Breast epithelium (tissue), 4 donors: ENCODE results near the gene MED7. TPM values are rescaled to one million over a fixed set of nuclear protein-coding genes. Genes with fewer than 3 reads are reported as not detected.

Experiments
- DNase-seq, 2 donors: peaks; one replicate each; pipeline ENCODE4 v3.0.0-alpha.2; 2019; ENCODE audit warnings: low spot score in 2 of 2
- H3K27ac ChIP-seq, 2 donors: fragments of 200-600 bp; sonication (generic) in 1 of 2; one replicate each; pipeline ENCODE4 v1.5.1; 2016 to 2019; ENCODE audit warnings: mild to moderate bottlenecking in 1 of 2
- H3K27me3 ChIP-seq, 2 donors: fragments of 200-600 bp; sonication (generic) in 1 of 2; one replicate each; pipeline versions ENCODE4 v1.5.1 to v1.6.0; 2017 to 2019; ENCODE audit warnings: control low read depth in 1 of 2, mild to moderate bottlenecking in 1 of 2
- H3K36me3 ChIP-seq: fragments of 200-600 bp; one replicate; pipeline ENCODE4 v1.5.1; 2019
- H3K4me1 ChIP-seq, 2 donors: fragments of 200-600 bp; sonication (generic); one replicate each; pipeline ENCODE4 v1.5.1; 2016 to 2019; ENCODE audit warnings: control low read depth in 1 of 2
- H3K4me3 ChIP-seq, 3 donors: fragments of 200-600 bp; sonication (generic); 1 replicate in 2 of 3; 2 replicates in 1 of 3; pipeline ENCODE4 v1.5.1; 2016 to 2019; ENCODE audit warnings: mild to moderate bottlenecking in 3 of 3, moderate library complexity in 2 of 3
- H3K9me3 ChIP-seq, 2 donors: fragments of 200-600 bp; sonication (generic) in 1 of 2; one replicate each; pipeline ENCODE4 v1.5.1; 2016 to 2019; ENCODE audit warnings: control low read depth in 1 of 2
- CTCF ChIP-seq, 3 donors: fragments of 450-650 bp; IDR thresholded peaks; one replicate each; pipeline ENCODE4 v1.5.1; 2016 to 2017; ENCODE audit warnings: antibody characterized with exemption in 3 of 3, mild to moderate bottlenecking in 3 of 3, moderate library complexity in 3 of 3
- POLR2A ChIP-seq: fragments of 450-650 bp; IDR thresholded peaks from one replicate; pipeline ENCODE4 v1.6.1; 2016; ENCODE audit warnings: antibody characterized with exemption, mild to moderate bottlenecking, moderate library complexity
- POLR2AphosphoS5 ChIP-seq, 3 donors: sonication (generic); formaldehyde crosslinking; IDR thresholded peaks; one replicate each; pipeline ENCODE4 v1.6.1; 2017; ENCODE audit warnings: antibody characterized with exemption in 3 of 3
- intact Hi-C: fragments of 100-400 bp; cut with DNase I; formaldehyde crosslinking; loops from one replicate; pipeline ENCODE4 v1.15.1; 2023; ENCODE audit warnings: low total_unique reads
- total RNA-seq, 3 donors: library from RNA; depleted of rRNA; stranded (reverse); fragments of >200 nt; gene quantifications; one replicate each; pipeline ENCODE4 v1.1.0, GENCODE V29; 2016

MED7 gene
- total RNA-seq, 3 donors from 2014 or later, result 12.2 to 15.5 (median 14.4) TPM

DNA sequence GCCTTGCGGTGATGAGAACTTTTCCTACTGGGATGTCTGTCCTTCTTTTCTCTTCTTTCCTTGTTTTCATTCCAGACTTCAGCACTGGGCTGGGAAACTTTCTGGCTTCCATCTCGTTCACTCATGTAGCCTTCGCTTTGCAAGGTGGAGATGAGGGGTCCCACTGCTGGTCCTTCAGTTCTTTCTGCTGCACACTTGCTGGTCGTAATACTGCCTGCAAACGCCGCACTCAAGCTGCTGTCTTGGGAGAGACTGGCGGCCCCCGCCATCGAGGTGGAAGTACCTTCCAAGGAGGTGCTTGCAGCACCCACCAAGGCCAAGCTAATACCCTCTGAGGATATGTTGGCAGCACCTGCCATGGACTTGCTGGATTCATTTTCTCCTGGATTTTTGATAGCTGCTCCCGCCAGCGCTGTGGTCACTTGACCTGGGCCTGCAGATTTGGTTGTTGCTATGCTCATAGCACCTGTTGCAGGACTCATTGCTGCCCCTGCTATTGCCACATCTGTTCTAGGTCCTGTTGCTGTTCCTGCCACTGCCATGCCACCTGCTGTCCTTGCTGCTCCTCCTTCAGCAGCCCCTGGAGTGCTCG lies 20.4 kb upstream of the MED7 start:
- Histone ChIP-seq H3K4me1 (no peaks in the 10 kb centered on the region), H3K4me3 (no peak overlapping the region), H3K27me3 (peaks cover 0 to 12% of the 10 kb centered on the region in 2 donors), H3K9me3 (no peaks in the 10 kb centered on the region), H3K27ac (no peak overlapping the region), H3K36me3 (no peaks in the 10 kb centered on the region)
- intact Hi-C loops, result no loop called here
- TF ChIP-seq POLR2AphosphoS5 (IDR thresholded peaks at IDR 0.05) (no peak), CTCF (IDR thresholded peaks at IDR 0.05) (no peak), POLR2A (no peak)
- DNase-seq, result no peak

- Histone ChIP-seq H3K27ac (no peak overlapping the region), H3K27me3 (peaks cover 0 to 12% of the 10 kb centered on the region in 2 donors), H3K9me3 (no peaks in the 10 kb centered on the region), H3K36me3 (no peaks in the 10 kb centered on the region), H3K4me3 (no peak overlapping the region), H3K4me1 (no peaks in the 10 kb centered on the region)
- intact Hi-C loops, result no loop called here
- TF ChIP-seq CTCF (IDR thresholded peaks at IDR 0.05) (no peak), POLR2A (no peak), POLR2AphosphoS5 (IDR thresholded peaks at IDR 0.05) (no peak)
- DNase-seq, result no peak
Observed at GRCh38 chr5:157161996-157162395, 19.3 kb upstream of the MED7 start.

GRCh38 chr5:157160001-157160400 lies 17.3 kb upstream of the MED7 start:
- Histone ChIP-seq H3K27ac (no peak overlapping the region), H3K4me3 (no peak overlapping the region), H3K4me1 (no peaks in the 10 kb centered on the region), H3K9me3 (no peaks in the 10 kb centered on the region), H3K36me3 (no peaks in the 10 kb centered on the region), H3K27me3 (peaks cover 0 to 6% of the 10 kb centered on the region in 2 donors)
- TF ChIP-seq POLR2A (no peak), CTCF (IDR thresholded peaks at IDR 0.05) (no peak), POLR2AphosphoS5 (IDR thresholded peaks at IDR 0.05) (no peak)
- DNase-seq, result no peak
- intact Hi-C loops, result no loop called here

DNA sequence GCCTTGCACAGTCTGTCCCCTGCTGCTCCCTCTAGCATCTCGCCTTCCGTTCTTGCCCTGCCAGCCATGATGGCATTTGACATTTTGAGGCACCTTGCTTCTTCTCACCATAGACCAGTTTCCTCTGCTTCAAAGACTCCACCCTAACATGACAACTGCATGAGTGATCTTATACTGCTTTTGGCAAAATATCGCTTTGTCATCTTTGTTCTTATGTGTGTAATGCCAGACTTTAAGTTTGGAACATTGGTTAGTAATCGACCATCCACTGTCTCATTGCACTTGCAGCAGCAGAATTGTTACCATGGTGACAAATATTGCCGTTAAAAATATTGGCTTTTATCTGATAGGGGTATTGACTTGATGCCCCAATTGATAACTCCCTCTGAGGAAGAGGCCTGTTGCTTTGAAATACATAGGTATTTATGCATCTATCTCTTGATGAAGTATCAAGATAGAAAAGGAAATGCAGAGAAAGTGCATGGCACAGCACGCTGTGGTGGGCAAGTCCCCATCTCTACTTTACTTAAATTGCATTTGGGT lies 16.6 kb upstream of the MED7 start:
- intact Hi-C loops, result no loop called here
- TF ChIP-seq POLR2AphosphoS5 (IDR thresholded peaks at IDR 0.05) (no peak), CTCF (IDR thresholded peaks at IDR 0.05) (no peak), POLR2A (no peak)
- Histone ChIP-seq H3K27me3 (peaks cover 0 to 6% of the 10 kb centered on the region in 2 donors), H3K27ac (no peak overlapping the region), H3K36me3 (no peaks in the 10 kb centered on the region), H3K4me3 (no peak overlapping the region), H3K4me1 (no peaks in the 10 kb centered on the region), H3K9me3 (no peaks in the 10 kb centered on the region)
- DNase-seq, result no peak

- intact Hi-C loops, result no loop called here
- Histone ChIP-seq H3K36me3 (no peaks in the 10 kb centered on the region), H3K27me3 (peaks cover 0 to 4% of the 10 kb centered on the region in 2 donors), H3K27ac (no peak overlapping the region), H3K9me3 (no peaks in the 10 kb centered on the region), H3K4me3 (no peak overlapping the region), H3K4me1 (no peaks in the 10 kb centered on the region)
- no peak for DNase-seq
- no peak for TF ChIP-seq POLR2AphosphoS5 (IDR thresholded peaks at IDR 0.05)
- TF ChIP-seq CTCF (IDR thresholded peaks at IDR 0.05), result no peak
- TF ChIP-seq POLR2A, result no peak
Observed at GRCh38 chr5:157157293-157157891, 14.7 kb upstream of the MED7 start.
